ENCODE data around the gene DCTD.

Gene DCTD

DNA sequence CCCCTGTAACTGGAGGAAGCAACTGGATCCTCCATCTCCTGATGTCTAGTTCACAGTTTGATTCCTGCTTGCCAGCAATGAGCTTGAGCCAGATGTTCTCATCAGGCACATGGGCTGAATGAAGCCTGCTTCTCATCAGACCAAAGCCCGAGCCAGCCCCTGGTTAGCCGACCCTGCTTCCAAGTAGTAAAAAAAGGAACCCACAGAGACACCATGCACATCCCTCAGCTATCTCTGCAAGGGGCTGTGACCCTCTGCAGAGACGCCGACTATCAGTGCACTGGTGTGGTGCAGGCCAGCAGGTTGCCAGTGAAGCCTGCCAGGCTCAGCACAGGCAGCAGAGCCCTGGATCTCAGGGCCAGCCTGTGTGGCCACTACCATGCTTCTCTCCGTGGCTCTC lies 2.8 kb downstream of the DCTD start:
- H3K4me3 ChIP-seq (replicated peaks in 1 of 2; ENCODE audit: low read depth in 2 of 2, low read length in 2 of 2), result no peak overlapping the region
- no peak for DNase-seq (ENCODE audit: low read depth in 2 of 2)
- TF ChIP-seq, protein P1, sequence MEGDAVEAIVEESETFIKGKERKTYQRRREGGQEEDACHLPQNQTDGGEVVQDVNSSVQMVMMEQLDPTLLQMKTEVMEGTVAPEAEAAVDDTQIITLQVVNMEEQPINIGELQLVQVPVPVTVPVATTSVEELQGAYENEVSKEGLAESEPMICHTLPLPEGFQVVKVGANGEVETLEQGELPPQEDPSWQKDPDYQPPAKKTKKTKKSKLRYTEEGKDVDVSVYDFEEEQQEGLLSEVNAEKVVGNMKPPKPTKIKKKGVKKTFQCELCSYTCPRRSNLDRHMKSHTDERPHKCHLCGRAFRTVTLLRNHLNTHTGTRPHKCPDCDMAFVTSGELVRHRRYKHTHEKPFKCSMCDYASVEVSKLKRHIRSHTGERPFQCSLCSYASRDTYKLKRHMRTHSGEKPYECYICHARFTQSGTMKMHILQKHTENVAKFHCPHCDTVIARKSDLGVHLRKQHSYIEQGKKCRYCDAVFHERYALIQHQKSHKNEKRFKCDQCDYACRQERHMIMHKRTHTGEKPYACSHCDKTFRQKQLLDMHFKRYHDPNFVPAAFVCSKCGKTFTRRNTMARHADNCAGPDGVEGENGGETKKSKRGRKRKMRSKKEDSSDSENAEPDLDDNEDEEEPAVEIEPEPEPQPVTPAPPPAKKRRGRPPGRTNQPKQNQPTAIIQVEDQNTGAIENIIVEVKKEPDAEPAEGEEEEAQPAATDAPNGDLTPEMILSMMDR (IDR thresholded peaks at IDR 0.05; ENCODE audit: low read depth, low read length), result no peak

DNA sequence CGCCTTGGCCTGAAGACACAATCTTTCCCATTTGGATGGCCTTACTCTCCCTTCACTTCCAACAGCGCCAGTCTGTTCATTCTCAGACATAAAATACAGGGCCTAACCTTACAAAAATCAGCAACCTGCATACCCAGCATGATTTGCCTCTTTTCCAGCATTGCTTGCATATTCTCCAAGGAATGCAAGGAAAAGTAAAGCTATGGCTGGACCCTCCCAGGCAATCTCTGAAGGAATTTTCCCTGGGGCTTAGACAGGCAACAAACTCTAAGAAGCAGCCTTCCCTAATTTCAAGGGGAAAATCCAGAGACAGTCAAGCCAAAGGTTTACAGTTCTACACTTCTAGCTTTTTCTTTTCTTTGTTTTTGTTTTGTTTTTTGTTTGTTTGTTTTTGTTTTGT lies 3.6 kb downstream of the DCTD start:
- DNase-seq (ENCODE audit: low read depth in 2 of 2), result no peak
- TF ChIP-seq, protein P1 (IDR thresholded peaks at IDR 0.05; ENCODE audit: low read depth, low read length), result no peak
- no peak overlapping the region for H3K4me3 ChIP-seq (replicated peaks in 1 of 2; ENCODE audit: low read depth in 2 of 2, low read length in 2 of 2)

DNA sequence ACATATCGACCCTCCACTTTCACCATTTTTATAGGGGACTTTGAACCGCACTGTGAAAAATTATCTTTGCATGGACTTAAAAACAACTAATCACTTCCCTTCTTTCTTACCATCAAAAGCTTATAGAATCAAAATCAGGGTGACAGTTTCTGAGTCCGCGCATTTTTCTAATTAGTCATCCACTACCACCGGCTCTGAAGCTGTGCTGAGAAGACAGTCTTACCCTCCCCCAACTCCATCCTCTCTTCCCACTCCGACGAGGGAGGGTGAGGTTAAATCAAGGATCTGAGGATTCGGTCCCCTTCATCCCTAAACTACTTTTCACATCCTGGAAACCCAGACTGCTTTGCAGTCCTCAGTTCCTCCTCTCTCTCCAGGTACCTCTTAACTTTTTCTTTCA lies 4.2 kb downstream of the DCTD start:
- TF ChIP-seq, protein P1 (IDR thresholded peaks at IDR 0.05; ENCODE audit: low read depth, low read length), result no peak
- no peak for DNase-seq (ENCODE audit: low read depth in 2 of 2)
- H3K4me3 ChIP-seq (replicated peaks in 1 of 2; ENCODE audit: low read depth in 2 of 2, low read length in 2 of 2), result no peak overlapping the region

DNA sequence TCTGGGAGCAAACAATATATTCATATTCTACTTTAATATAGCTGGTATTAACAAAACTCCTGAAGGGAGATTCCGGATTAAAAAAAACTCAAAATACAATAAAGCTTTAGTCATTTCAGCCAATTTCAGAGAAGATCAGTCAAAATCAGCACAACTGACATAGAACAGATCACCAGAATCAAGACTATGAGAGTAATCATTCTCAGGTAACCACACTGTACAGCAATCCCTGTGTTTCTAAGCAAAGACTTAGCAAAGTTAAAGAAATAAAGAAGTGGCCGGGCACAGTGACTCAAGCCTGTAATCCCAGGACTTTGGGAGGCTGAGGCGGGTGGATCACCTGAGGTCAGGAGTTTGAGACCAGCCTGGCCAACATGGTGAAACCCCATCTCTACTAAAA lies 9.1 kb downstream of the DCTD start:
- TF ChIP-seq, protein P1 (IDR thresholded peaks at IDR 0.05; ENCODE audit: low read depth, low read length), result no peak
- no peak for DNase-seq (ENCODE audit: low read depth in 2 of 2)
- H3K4me3 ChIP-seq (replicated peaks in 1 of 2; ENCODE audit: low read depth in 2 of 2, low read length in 2 of 2), result no peak overlapping the region

DNA sequence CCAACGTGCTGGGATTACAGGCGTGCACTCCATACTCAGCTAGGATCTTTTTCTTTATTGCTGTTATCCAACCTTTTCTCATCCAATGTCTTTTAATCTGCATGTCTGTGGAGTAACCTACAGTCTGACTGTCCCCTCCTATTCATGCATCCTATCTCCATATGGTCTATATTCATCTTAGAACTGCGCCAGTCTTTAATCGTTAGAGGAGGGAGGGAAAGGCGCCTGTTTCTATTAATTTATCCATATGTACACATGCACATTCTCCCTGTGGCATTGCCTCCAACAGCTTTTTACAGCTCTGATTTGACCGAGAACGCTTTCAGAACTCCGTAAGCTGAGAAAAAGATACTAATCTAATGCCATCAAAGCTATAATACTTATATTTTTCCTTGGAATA lies 9.8 kb downstream of the DCTD start:
- H3K4me3 ChIP-seq (replicated peaks in 1 of 2; ENCODE audit: low read depth in 2 of 2, low read length in 2 of 2), result no peak overlapping the region
- TF ChIP-seq, protein P1 (IDR thresholded peaks at IDR 0.05; ENCODE audit: low read depth, low read length), result no peak
- no peak for DNase-seq (ENCODE audit: low read depth in 2 of 2)

DNA sequence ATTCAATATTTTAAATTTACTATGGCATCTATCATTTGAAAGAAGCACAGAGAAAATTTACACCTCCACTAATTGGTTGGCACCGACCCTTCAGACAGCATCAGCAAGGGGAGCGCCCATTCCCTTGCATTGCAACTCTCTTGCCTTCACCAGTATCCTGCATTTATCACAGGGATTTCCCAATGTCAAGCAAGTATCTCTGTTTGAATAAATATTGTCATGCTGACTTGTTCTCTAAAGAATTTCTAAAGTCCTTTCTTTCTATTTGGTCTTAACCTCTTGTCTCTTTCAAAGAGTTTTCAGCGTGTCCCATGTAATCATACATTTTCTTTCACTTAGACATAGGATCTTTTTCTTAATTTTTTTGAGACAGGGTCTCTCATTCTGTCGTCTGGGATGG lies 10.4 kb downstream of the DCTD start:
- TF ChIP-seq, protein P1 (IDR thresholded peaks at IDR 0.05; ENCODE audit: low read depth, low read length), result no peak
- DNase-seq (ENCODE audit: low read depth in 2 of 2), result no peak
- H3K4me3 ChIP-seq (replicated peaks in 1 of 2; ENCODE audit: low read depth in 2 of 2, low read length in 2 of 2), result no peak overlapping the region

DNA sequence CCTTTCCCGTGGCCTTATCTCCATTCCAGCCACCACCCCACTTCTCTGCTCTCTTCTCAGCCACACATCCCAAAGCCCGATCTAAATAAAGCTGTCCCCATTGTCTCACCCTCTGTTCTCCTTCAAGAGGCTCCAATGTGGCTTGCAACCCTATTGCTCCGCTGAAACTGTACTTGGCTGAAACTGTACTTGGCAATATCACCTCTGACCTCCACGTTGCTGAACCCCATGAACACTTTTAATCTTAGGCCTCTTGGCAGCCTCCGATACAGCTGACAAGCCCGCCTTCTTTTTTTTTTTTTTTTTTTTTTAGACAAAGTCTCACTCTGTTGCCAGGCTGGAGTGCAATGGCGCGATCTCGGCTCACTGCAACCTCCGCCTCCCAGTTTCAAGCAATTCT lies 12.1 kb downstream of the DCTD start:
- DNase-seq (ENCODE audit: low read depth in 2 of 2), result no peak
- no peak overlapping the region for H3K4me3 ChIP-seq (replicated peaks in 1 of 2; ENCODE audit: low read depth in 2 of 2, low read length in 2 of 2)
- TF ChIP-seq, protein P1 (IDR thresholded peaks at IDR 0.05; ENCODE audit: low read depth, low read length), result no peak

Data from cardiac fibroblast (primary cell).